Mammary epithelial cell (primary cell): ENCODE results near the gene EIF3L.

Experiments
- EZH2 ChIP-seq: IDR thresholded peaks from 2 replicates; pipeline ENCODE4 v1.6.1; 2012; ENCODE audit warnings: low read length, inconsistent platforms, borderline replicate concordance
- TF ChIP-seq, protein P1 (sequence below), 2 donors: IDR thresholded peaks in 1 of 2; conservative IDR thresholded peaks in 1 of 2; 2 replicates each; pipeline ENCODE4 v1.5.1; 2011 to 2012; ENCODE audit warnings: inconsistent platforms in 2 of 2, low read length in 2 of 2, mild to moderate bottlenecking in 2 of 2, control low read depth in 1 of 2, low read depth in 1 of 2; ENCODE audit not compliant: insufficient read depth in 1 of 2; ENCODE audit errors: extremely low read depth in 1 of 2

DNA sequence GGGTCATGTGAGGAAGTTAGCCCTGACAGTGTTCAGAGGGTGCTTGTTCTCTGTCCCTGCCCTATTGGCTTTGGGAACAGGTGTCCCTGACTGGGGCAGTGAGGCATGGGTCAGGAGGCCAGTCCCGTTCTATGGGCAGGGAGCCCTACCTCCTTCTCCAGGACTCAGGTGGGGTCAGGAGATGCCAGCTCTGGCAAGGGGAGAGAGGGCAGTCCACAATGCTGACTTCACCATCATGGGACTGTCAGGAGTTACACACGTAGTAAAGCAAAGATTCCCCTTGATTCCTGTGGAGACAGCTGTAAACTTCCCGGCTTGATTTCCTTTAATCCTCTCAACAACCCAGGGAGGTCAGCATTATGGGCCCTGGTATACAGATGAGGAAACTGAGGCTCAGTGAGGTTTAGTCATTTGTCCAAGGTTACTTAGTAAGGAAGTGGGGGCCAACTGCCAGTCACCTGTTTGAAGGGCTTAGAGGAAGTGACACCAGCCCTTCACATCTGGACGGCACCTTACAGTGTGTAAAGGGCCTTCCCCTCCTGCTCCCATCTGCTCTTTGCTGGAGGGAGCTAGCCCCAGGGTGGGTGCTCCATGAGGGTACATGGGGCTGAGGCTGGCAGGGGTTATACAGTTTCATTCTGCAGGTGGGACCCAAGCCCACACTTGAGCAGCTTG is 68.8 kb downstream of the EIF3L start:
- TF ChIP-seq, protein P1, sequence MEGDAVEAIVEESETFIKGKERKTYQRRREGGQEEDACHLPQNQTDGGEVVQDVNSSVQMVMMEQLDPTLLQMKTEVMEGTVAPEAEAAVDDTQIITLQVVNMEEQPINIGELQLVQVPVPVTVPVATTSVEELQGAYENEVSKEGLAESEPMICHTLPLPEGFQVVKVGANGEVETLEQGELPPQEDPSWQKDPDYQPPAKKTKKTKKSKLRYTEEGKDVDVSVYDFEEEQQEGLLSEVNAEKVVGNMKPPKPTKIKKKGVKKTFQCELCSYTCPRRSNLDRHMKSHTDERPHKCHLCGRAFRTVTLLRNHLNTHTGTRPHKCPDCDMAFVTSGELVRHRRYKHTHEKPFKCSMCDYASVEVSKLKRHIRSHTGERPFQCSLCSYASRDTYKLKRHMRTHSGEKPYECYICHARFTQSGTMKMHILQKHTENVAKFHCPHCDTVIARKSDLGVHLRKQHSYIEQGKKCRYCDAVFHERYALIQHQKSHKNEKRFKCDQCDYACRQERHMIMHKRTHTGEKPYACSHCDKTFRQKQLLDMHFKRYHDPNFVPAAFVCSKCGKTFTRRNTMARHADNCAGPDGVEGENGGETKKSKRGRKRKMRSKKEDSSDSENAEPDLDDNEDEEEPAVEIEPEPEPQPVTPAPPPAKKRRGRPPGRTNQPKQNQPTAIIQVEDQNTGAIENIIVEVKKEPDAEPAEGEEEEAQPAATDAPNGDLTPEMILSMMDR (conservative IDR thresholded peaks at IDR 0.05 in 1 of 2, IDR thresholded peaks at IDR 0.05 in 1 of 2; ENCODE audit: extremely low read depth in 1 of 2, insufficient read depth in 1 of 2, low read depth in 1 of 2, low read length in 2 of 2) = no peak
- no peak for TF ChIP-seq EZH2
